Epidermal melanocyte (primary cell): ENCODE results near the gene INSM1.
"Not testable (repeated sequence)": the region's sequence is repeated elsewhere in the genome, so short reads cannot be mapped to it uniquely, and the experiment has no call there.

Experiments
- DNase-seq: peaks from one replicate; pipeline ENCODE4 v3.0.0; 2011; ENCODE audit warnings: low spot score; ENCODE audit not compliant: insufficient read length

Gene INSM1

GRCh38 chr20:20367575-20368417, at the start of gene INSM1:
Gene INSM1 (plus strand): TSS chr20:20368104. CDS start chr20:20368268, 164 bp downstream.
- DNase-seq, result no peak

GRCh38 chr20:20318365-20319161, 49.3 kb upstream of the INSM1 start:
- no peak for DNase-seq

- no peak for DNase-seq
Observed at GRCh38 chr20:20321134-20321533, 46.8 kb upstream of the INSM1 start.

DNA sequence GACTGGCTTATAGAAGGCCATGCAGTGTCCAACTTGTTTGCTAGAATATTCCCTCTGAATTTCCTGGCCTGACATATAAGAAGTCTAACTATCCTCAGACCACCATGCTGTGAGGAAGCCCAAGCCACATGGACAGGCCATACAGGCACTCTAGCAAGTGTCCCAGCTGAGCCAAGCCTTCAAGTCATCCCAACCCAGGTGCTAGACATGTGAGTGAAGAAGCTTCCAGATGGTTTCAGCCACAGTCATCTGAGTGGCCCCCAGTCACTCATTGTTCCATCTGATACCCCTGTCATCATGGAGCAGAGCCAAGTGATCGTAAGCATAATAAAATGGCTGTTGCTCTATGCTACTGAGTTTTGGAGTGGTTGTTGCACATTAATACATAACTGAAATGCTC, 46.0 kb upstream of the INSM1 start:
- no peak for DNase-seq

GRCh38 chr20:20322912-20323311, 45.0 kb upstream of the INSM1 start:
- DNase-seq, result no peak

- no peak for DNase-seq
Observed at GRCh38 chr20:20327746-20328145, 40.2 kb upstream of the INSM1 start.

GRCh38 chr20:20329564-20329963, 38.3 kb upstream of the INSM1 start:
- DNase-seq, result no peak

DNA sequence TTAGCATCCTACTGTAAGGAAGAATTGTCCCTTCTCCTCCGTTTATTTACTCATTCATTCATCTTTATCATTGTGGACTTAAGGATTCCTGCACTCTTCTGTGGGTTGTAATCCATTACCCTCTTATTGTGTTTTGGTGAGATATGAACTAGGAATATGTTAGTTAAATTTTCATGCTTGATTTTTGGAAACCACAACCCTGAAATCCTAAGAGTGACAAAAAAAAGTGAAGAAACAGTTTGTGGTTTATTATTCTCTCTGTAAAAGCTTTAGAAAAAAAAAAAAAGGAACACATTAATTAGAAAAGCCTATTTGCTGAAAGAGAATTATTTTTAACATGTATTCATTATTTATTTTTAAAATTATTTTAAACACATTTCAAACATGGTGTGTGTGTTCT, 36.7 kb upstream of the INSM1 start:
- no peak for DNase-seq

GRCh38 chr20:20331817-20332216, 36.1 kb upstream of the INSM1 start:
- no peak for DNase-seq

- no peak for DNase-seq
Observed at GRCh38 chr20:20333866-20334265, 34.0 kb upstream of the INSM1 start.

- DNase-seq, result no peak
Observed at GRCh38 chr20:20334489-20334888, 33.4 kb upstream of the INSM1 start.

- no peak for DNase-seq
Observed at GRCh38 chr20:20338133-20338730, 29.7 kb upstream of the INSM1 start.

DNA sequence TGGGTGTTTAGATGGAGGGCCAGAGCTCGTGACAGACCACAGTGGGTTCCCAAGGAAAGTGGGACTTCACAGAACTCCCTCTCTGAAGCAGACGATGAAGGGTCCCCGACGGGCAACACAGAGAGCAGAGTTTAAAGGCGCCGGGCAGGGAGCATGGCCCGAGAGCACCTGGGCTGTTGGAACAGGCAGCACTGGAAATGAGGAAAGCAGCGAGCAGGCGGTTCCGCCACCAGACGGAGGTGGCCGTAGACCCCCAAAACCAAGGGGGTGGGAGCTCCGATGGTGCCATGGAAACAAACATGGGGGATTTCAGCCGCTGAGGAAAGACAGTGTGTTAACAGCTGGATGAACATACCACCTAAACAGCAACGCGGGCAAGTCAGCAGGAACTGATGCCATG, 27.5 kb upstream of the INSM1 start:
- DNase-seq, result no peak

GRCh38 chr20:20341371-20341770, 26.5 kb upstream of the INSM1 start:
- DNase-seq, result no peak

DNA sequence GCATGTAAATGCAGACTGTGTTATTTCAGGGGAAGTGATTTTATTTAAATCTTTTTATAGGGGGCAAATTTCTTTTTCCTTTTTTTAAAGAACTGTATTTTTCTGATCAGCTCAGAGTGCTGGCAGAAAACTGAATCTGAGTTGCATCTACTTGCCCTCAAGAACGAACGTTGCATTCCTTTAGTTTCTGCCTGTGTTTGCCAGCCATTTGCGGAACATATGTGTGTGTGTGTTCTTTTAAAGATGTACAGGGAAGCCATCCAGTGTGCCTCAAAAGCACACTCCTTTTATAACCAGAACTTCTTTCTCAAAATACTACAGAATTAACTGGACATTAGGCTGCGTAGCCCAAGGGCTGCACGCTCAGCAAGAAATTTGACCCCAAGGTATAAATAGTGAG, 25.8 kb upstream of the INSM1 start:
- no peak for DNase-seq

GRCh38 chr20:20343932-20344331, 24.0 kb upstream of the INSM1 start:
- no peak for DNase-seq

DNA sequence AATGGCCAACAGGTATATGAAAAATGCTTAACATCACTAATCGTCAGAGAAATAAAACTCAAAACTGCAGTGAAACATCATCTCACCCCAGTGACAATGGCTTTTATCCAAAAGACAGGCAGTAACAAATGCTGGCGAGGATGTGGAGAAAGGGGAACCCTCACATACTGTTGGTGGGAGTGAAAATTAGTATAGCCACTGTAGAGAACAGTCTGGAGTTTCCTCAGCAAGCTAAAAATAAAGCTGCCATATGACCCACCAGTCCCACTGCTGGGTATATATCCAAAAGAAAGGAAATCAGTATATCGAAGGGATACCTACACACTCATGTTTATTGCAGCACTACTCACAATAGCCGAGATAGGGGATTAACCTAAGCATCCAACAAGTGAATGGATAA, 23.4 kb upstream of the INSM1 start:
- no peak for DNase-seq

- DNase-seq, result no peak
Observed at GRCh38 chr20:20353576-20353975, 14.3 kb upstream of the INSM1 start.

DNA sequence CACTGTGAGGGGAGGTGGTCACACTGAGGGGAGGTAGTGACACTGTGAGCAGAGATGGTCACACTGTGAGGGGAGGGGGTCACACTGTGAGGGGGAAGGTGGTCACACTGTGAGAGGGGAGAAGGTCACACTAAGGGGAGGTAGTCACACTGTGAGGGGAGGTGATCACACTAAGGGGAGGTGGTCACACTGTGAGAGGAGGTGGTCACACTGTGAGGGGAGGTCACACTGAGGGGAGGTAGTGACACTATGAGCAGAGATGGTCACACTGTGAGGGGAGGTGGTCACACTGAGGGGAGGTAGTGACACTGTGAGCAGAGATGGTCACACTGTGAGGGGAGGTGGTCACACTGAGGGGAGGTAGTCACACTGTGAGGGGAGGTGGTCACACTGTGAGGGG, 12.4 kb upstream of the INSM1 start:
- DNase-seq, result not testable (repeated sequence)

DNA sequence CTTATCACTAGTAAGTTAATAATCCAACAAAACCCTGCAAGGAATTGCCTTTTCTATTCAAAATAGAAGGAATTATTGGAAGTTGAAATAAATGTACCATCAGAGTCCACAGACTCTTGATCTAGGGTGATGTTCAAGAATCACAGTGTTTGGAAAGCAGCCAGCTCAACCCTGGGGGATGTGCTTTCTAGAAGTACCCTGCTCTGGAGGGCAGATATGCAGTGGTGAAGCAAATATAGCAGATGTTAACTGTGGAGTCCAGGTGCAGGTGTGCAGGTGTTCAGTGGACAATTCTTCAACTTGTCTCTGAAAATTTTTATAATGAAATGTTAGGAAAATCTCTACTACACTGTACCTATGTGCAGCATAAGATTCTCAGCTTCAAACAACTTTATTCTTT, 9.1 kb upstream of the INSM1 start:
- no peak for DNase-seq

DNA sequence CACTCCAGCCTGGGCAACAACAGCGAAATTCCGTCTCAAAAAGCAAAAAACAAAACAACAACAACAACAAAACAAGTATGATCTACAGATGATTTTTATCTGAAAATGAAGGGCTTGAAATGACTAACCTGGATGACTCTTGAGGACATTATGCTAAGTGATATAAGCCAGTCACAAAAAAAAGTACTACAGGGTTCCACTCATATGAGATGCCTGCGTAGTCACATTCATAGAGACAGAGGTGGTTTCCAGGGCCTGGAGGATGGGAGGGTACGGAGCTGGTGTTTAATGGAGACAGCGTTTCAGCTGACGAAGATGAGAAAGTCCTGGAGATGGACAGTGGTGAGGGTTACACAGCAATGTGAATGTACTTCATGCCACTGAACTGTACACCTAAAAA, 8.3 kb upstream of the INSM1 start:
- no peak for DNase-seq

DNA sequence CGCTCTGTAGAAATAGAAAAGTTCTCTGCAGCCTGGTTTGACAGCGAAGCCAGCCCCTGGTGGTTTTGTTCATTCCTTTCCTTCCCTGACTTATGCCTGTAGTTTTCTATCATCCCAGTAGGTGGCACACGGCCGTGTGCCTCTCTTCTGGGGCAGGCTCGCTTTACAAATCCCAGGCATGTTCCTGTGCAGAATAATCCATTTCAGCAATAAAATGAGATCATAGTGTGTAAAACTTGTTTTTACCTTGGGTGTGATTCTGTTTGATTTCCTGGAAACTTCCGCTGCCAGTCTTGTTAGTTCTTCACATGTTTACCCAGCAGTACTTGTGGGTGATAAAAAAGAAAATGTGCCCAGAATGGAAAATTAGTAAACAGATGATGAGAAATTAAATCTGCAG, 7.4 kb upstream of the INSM1 start:
- DNase-seq, result peak; percentile 70
